ENCODE measurements around the gene NRSN1.

NRSN1 gene, protein sequence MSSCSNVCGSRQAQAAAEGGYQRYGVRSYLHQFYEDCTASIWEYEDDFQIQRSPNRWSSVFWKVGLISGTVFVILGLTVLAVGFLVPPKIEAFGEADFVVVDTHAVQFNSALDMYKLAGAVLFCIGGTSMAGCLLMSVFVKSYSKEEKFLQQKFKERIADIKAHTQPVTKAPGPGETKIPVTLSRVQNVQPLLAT

GRCh38 chr6:24125980-24126379, at the start of gene NRSN1:
Gene NRSN1 (plus strand): TSS chr6:24126215. CDS start chr6:24134328, 8,113 bp downstream.
- TF ChIP-seq, protein P1, sequence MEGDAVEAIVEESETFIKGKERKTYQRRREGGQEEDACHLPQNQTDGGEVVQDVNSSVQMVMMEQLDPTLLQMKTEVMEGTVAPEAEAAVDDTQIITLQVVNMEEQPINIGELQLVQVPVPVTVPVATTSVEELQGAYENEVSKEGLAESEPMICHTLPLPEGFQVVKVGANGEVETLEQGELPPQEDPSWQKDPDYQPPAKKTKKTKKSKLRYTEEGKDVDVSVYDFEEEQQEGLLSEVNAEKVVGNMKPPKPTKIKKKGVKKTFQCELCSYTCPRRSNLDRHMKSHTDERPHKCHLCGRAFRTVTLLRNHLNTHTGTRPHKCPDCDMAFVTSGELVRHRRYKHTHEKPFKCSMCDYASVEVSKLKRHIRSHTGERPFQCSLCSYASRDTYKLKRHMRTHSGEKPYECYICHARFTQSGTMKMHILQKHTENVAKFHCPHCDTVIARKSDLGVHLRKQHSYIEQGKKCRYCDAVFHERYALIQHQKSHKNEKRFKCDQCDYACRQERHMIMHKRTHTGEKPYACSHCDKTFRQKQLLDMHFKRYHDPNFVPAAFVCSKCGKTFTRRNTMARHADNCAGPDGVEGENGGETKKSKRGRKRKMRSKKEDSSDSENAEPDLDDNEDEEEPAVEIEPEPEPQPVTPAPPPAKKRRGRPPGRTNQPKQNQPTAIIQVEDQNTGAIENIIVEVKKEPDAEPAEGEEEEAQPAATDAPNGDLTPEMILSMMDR (conservative IDR thresholded peaks at IDR 0.05; ENCODE audit: low read depth) = no peak
- H3K27ac ChIP-seq = no peak within 1 kb of the TSS
- DNase-seq (ENCODE audit: low spot score) = peak; percentile 8
- POLR2A ChIA-PET (ENCODE audit: low non-redundant PET) = no interaction called here
- CTCF ChIA-PET = interaction anchor here (0.6 kb wide), 1 partner anchor 30 kb away, joined by 6 read pairs; no protein-coding TSS in a partner anchor

DNA sequence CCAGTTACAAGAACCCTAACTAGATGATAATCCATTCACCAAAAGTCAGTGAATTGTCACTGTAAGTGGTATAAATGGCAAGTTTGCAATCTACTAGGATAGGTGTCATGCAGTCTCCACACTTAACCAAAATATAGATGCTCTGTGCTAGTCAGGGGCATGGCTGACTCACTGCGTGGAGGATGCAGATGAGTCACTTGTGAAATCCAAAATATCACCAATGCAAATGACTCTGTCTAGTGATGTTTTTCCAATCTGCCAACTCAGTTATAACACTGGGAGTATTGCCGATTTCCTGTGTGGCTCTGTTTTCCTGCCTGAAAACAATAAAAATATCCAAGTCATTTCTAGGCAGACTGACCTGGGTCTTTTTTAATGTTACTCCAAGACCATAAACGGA, 47.8 kb upstream of the NRSN1 start:
- no peak overlapping the region for H3K27ac ChIP-seq
- ChIA-PET CTCF (no interaction called here), POLR2A (ENCODE audit: low non-redundant PET) (no interaction called here)
- no peak for DNase-seq (ENCODE audit: low spot score)
- TF ChIP-seq, protein P1 (conservative IDR thresholded peaks at IDR 0.05; ENCODE audit: low read depth) = no peak

DNA sequence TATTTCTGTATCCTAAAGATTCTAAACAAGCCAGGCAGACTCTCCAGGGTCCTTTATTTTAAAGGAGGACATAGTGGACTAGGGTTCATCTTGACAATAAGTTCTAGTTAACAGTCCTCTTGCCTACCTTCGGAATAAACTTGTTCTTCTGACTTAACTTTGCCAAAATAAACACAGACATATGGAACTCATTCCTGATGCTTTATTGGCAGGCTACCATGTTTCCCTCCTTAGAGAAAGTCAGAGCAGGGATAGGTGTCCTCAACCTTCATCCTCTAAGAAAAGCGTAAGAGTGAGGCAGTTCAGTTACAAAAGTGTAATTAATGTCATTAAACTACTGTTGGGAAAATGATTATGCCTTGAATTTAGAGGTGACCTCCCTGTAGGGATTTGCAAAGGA, 46.9 kb upstream of the NRSN1 start:
- POLR2A ChIA-PET (ENCODE audit: low non-redundant PET) = no interaction called here
- CTCF ChIA-PET = interaction anchor here (0.6 kb wide), 1 partner anchor 27 kb away, joined by 3 read pairs; no protein-coding TSS in a partner anchor
- H3K27ac ChIP-seq = no peak overlapping the region
- DNase-seq (ENCODE audit: low spot score) = no peak
- TF ChIP-seq, protein P1 (conservative IDR thresholded peaks at IDR 0.05; ENCODE audit: low read depth) = no peak

DNA sequence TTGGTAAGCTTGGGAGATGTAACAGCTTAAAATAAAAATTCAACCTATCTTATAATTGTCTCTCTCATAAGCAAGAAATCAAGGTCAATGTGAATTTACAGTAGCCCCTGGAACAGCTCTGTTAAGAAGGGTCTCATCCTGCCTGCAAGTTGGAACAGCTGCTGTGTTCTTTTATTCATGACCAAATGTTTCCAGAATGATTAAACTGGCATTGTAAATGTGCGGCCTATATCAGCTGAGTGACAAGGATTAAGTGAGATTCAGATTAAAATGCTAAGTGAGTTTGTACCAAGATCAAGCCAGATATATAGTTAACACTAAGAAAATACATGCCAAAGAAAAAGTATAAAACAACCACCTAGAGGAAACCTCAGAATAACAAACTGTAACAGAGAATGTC, 45.3 kb upstream of the NRSN1 start:
- POLR2A ChIA-PET (ENCODE audit: low non-redundant PET) = no interaction called here
- H3K27ac ChIP-seq = no peak overlapping the region
- CTCF ChIA-PET = no interaction called here
- TF ChIP-seq, protein P1 (conservative IDR thresholded peaks at IDR 0.05; ENCODE audit: low read depth) = no peak
- DNase-seq (ENCODE audit: low spot score) = no peak

DNA sequence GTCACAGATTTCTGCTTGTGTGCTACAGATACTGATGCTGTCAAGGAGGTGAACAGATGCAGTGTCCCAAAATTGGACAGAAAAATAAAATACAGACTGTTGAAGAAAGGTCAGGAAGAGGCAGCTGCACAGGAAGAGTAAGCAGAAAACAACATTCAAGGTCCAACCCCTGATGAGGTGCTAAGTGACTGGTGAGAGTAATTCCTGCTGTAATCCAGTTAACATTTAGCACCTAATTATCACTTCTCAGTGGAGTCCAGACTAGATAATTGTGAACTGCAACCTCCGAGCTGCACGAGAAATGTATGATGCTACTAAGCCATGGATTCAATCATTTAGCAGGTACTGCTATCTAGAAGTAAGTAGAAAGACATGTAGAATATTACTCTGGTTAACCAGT, 36.3 kb upstream of the NRSN1 start:
- ChIA-PET CTCF (no interaction called here), POLR2A (ENCODE audit: low non-redundant PET) (no interaction called here)
- H3K27ac ChIP-seq = no peak overlapping the region
- no peak for DNase-seq (ENCODE audit: low spot score)
- TF ChIP-seq, protein P1 (conservative IDR thresholded peaks at IDR 0.05; ENCODE audit: low read depth) = no peak

GRCh38 chr6:24092407-24092806, 33.6 kb upstream of the NRSN1 start:
- no peak overlapping the region for H3K27ac ChIP-seq
- CTCF ChIA-PET = no interaction called here
- TF ChIP-seq, protein P1 (conservative IDR thresholded peaks at IDR 0.05; ENCODE audit: low read depth) = no peak
- no peak for DNase-seq (ENCODE audit: low spot score)
- POLR2A ChIA-PET (ENCODE audit: low non-redundant PET) = no interaction called here

All from RWPE1 (cell line).